ENCODE measurements around the gene CCDC117. TPM values are rescaled to one million over a fixed set of nuclear protein-coding genes. Genes with fewer than 3 reads are reported as not detected.
"Not testable (repeated sequence)": the region's sequence is repeated elsewhere in the genome, so short reads cannot be mapped to it uniquely, and the experiment has no call there.

Gene CCDC117
- total and polyA plus RNA-seq, 8 donors = 5.1 to 15.7 (median 8.8) TPM

DNA sequence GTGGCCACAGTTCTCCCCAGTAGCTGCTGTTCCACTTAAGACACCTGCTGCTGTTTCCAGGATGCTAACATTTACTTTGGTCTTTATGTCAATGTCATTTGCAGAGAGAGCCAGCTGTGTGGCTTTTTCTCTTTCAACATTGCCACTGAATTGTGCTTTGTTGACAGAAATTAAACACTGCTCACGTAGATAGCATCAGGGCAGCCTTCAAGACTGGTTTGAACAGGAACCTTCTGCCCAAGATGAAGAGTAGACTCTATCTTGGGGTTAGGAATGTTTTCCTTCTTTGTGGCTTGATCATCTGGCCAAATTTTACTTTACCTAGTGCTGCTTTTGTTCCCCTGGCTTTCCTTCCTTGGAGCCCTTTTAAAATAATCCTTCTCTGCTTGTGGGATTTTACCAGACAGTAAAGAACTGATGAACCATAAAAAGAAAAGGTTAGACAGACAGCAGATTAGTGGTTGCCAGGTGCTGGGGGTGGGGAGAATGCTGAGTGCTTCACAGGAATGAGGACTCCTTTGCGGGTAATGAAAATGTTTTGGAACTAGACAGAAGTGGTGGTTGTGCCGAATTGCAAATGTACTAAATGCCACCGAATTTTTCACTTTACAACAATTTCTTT lies 50.5 kb downstream of the CCDC117 start:
- WGBS, 2 donors = 25 to 28% methylated on average over 4 of the region's 4 CpGs
- peak in 3 of 6 donors; percentile 61 to 76 (median 74) for DNase-seq
- Histone ChIP-seq H3K9me3 (no peaks in the 10 kb centered on the region), H3K27ac (peak overlapping the region; percentile 6 to 89 (median 56)), H3K4me3 (no peak overlapping the region), H3K27me3 (no peaks in the 10 kb centered on the region), H3K4me1 (peaks cover 42 to 58% (median 47%) of the 10 kb centered on the region in 3 donors), H3K36me3 (no peaks in the 10 kb centered on the region)
- TF ChIP-seq CTCF (IDR thresholded peaks at IDR 0.05) = no peak
- intact Hi-C loops (cut with DNase I) = no loop called here
- no peak for FAIRE-seq
- ATAC-seq = peak; percentile 27 to 62 (median 50)

DNA sequence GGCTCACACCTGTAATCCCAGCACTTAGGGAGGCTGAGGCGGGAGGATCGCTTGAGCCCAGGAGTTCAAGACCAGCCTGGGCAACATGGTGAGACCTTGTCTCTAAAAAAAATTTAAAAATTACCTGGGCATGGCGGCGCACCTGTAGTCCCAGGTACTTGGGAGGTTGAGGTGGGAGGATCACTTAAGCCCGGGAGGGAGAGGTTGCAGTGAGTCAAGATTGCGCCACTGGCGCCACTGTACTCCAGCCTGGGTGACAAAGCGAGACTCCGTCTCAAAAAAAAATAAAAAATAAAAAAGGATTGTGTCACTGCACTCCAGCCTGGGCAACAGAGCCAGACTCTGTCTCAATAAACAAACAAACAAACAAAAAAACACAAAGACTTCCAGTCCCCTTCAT lies 52.0 kb downstream of the CCDC117 start:
- Histone ChIP-seq H3K27ac (peak overlapping the region in 2 of 4 donors; percentile 87 to 89), H3K4me1 (peaks cover 41 to 50% (median 47%) of the 10 kb centered on the region in 3 donors)
- H3K9me3 ChIP-seq; H3K36me3 ChIP-seq; H3K4me3 ChIP-seq; FAIRE-seq; DNase-seq; H3K27me3 ChIP-seq; ATAC-seq; intact Hi-C loops (cut with DNase I): not testable (repeated sequence)
- 89 to 93% methylated on average over 9 of the region's 9 CpGs for WGBS, 2 donors

- FAIRE-seq; H3K4me3 ChIP-seq; ATAC-seq; H3K9me3 ChIP-seq; H3K36me3 ChIP-seq; H3K27ac ChIP-seq; DNase-seq; intact Hi-C loops (cut with DNase I); H3K27me3 ChIP-seq: not testable (repeated sequence)
- 78 to 83% methylated on average over 4 of the region's 4 CpGs for WGBS, 2 donors
- peaks cover 22 to 33% (median 29%) of the 10 kb centered on the region in 3 donors for H3K4me1 ChIP-seq
Measured at GRCh38 chr22:28826430-28826829, 53.9 kb downstream of the CCDC117 start.

GRCh38 chr22:28826921-28827320 lies 54.4 kb downstream of the CCDC117 start:
- ATAC-seq = no peak
- Histone ChIP-seq H3K36me3 (no peaks in the 10 kb centered on the region), H3K4me3 (no peak overlapping the region), H3K4me1 (peaks cover 17 to 28% (median 24%) of the 10 kb centered on the region in 3 donors), H3K9me3 (no peaks in the 10 kb centered on the region), H3K27me3 (no peaks in the 10 kb centered on the region), H3K27ac (no peak overlapping the region)
- DNase-seq = no peak
- TF ChIP-seq CTCF (IDR thresholded peaks at IDR 0.05) = no peak
- no peak for FAIRE-seq
- 96 to 97% methylated on average over 7 of the region's 7 CpGs for WGBS, 2 donors
- intact Hi-C loops (cut with DNase I) = no loop called here

DNA sequence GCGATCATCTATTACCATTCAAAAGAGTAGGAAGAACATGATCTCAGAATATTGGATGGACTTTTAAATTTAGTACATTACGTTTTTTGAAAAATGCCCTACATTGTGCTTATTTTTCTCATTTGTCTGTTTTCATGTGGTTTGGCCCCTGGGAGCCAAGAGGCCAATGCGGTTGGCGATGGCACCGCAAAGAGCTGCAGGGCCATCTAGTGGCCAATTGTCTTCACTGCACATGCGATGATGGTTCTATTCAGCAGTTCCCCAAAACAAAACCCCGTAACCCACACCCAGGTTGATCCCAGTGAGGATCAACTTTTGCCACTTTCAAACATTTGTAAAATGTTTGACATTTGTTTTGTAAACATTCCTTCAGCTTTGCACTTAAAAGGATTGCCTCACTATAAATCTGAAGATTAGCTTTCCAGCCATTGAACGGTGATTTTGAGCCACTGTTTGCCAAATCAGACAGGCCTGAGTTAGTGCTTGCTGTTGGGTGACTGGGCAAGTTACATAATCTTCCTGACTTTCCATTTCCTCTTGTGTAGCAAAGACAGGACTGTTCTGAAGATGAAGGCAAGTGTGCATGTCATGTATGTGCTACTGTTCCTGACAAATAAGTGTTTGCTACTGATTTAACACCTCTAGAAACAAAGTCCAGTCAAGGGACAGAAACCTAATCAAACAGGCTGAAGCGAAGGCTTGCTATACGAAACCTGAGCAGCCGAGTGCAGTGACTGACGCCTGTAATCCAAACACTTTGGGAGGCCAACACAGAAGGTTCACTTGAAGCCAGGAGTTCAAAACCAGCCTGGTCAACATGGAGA lies 57.1 kb downstream of the CCDC117 start:
- H3K27ac ChIP-seq = peak overlapping the region; percentile 20 to 62 (median 36)
- peaks cover 2 to 13% (median 9%) of the 10 kb centered on the region in 3 donors for H3K4me1 ChIP-seq
- no peak overlapping the region for H3K4me3 ChIP-seq
- H3K9me3 ChIP-seq = no peaks in the 10 kb centered on the region
- no peaks in the 10 kb centered on the region for H3K36me3 ChIP-seq
- no peaks in the 10 kb centered on the region for H3K27me3 ChIP-seq
- intact Hi-C loops (cut with DNase I) = loop anchor here in 2 of 3 donors (10.0 kb wide), 1 partner anchor 225 kb away; no protein-coding TSS in a partner anchor
- WGBS, 2 donors = 15 to 22% methylated on average over 12 of the region's 12 CpGs
- peak; percentile 39 for FAIRE-seq
- peak; percentile 90 to 97 (median 95) for ATAC-seq
- DNase-seq = peak; percentile 71 to 88 (median 82)
- TF ChIP-seq CTCF (IDR thresholded peaks at IDR 0.05) = peak; percentile 87 to 99 (median 97)
